HEK293 (cell line): ENCODE data around the gene COMMD3.
A peak's percentile ranks its signal among the peaks of the same experiment; 100 is the strongest.

Experiments
- KLF8 ChIP-seq: fragments of 450-650 bp; formaldehyde crosslinking; IDR thresholded peaks from 2 replicates; pipeline ENCODE4 v1.5.1; 2016; ENCODE audit warnings: missing biosample characterization, missing genetic modification characterization
- OSR2 ChIP-seq: fragments of 450-650 bp; formaldehyde crosslinking; IDR thresholded peaks from 2 replicates; pipeline ENCODE4 v1.5.1; 2016; ENCODE audit warnings: missing biosample characterization, missing genetic modification characterization
- ZEB2 ChIP-seq: fragments of 450-650 bp; formaldehyde crosslinking; IDR thresholded peaks from 2 replicates; pipeline ENCODE4 v1.5.1; 2016; ENCODE audit warnings: missing biosample characterization, missing genetic modification characterization
- ZNF2 ChIP-seq: fragments of 450-650 bp; formaldehyde crosslinking; IDR thresholded peaks from 2 replicates; pipeline ENCODE4 v1.5.1; 2016; ENCODE audit warnings: missing biosample characterization, missing genetic modification characterization
- ZNF211 ChIP-seq: fragments of 450-650 bp; formaldehyde crosslinking; IDR thresholded peaks from 2 replicates; pipeline ENCODE4 v1.5.1; 2016; ENCODE audit warnings: low read depth, missing biosample characterization, missing genetic modification characterization
- ZNF239 ChIP-seq: fragments of 450-650 bp; formaldehyde crosslinking; IDR thresholded peaks from 2 replicates; pipeline ENCODE4 v1.5.1; 2016; ENCODE audit warnings: missing biosample characterization, missing genetic modification characterization
- ZNF292 ChIP-seq: fragments of 450-650 bp; formaldehyde crosslinking; IDR thresholded peaks from 2 replicates; pipeline ENCODE4 v1.5.1; 2016; ENCODE audit warnings: low read depth, missing biosample characterization, missing genetic modification characterization, borderline replicate concordance
- ZNF335 ChIP-seq: fragments of 450-650 bp; formaldehyde crosslinking; conservative IDR thresholded peaks from 2 replicates; pipeline ENCODE4 v1.5.1; 2016; ENCODE audit warnings: missing biosample characterization, missing genetic modification characterization
- ZNF350 ChIP-seq: fragments of 450-650 bp; formaldehyde crosslinking; IDR thresholded peaks from 2 replicates; pipeline ENCODE4 v1.5.0; 2017; ENCODE audit warnings: missing biosample characterization, mild to moderate bottlenecking, missing genetic modification characterization
- ZNF366 ChIP-seq: fragments of 450-650 bp; formaldehyde crosslinking; conservative IDR thresholded peaks from 2 replicates; pipeline ENCODE4 v1.5.1; 2016; ENCODE audit warnings: missing biosample characterization, missing genetic modification characterization
- ZNF404 ChIP-seq: fragments of 450-650 bp; formaldehyde crosslinking; IDR thresholded peaks from 2 replicates; pipeline ENCODE4 v1.5.1; 2017; ENCODE audit warnings: missing biosample characterization, missing genetic modification characterization
- ZNF416 ChIP-seq: fragments of 450-650 bp; formaldehyde crosslinking; IDR thresholded peaks from 2 replicates; pipeline ENCODE4 v1.5.1; 2016; ENCODE audit warnings: missing biosample characterization, missing genetic modification characterization
- ZNF473 ChIP-seq: fragments of 450-650 bp; formaldehyde crosslinking; IDR thresholded peaks from 2 replicates; pipeline ENCODE4 v1.5.1; 2017; ENCODE audit warnings: missing biosample characterization, missing genetic modification characterization
- ZNF707 ChIP-seq: fragments of 450-650 bp; formaldehyde crosslinking; IDR thresholded peaks from 2 replicates; pipeline ENCODE4 v1.5.1; 2016; ENCODE audit warnings: missing biosample characterization, missing genetic modification characterization
- ZNF777 ChIP-seq: fragments of 450-650 bp; formaldehyde crosslinking; IDR thresholded peaks from 2 replicates; pipeline ENCODE4 v1.5.1; 2017; ENCODE audit warnings: missing biosample characterization, missing genetic modification characterization, borderline replicate concordance
- ZNF791 ChIP-seq: fragments of 450-650 bp; formaldehyde crosslinking; IDR thresholded peaks from 2 replicates; pipeline ENCODE4 v1.5.1; 2016; ENCODE audit warnings: missing biosample characterization, missing genetic modification characterization
- ZNF837 ChIP-seq: fragments of 450-650 bp; formaldehyde crosslinking; IDR thresholded peaks from 2 replicates; pipeline ENCODE4 v1.5.1; 2016; ENCODE audit warnings: missing biosample characterization, missing genetic modification characterization
- ZXDB ChIP-seq: fragments of 450-650 bp; formaldehyde crosslinking; IDR thresholded peaks from 2 replicates; pipeline ENCODE4 v1.5.1; 2016; ENCODE audit warnings: missing biosample characterization, missing genetic modification characterization
- TF ChIP-seq, protein P1 (sequence below): IDR thresholded peaks from 2 replicates; pipeline ENCODE4 v1.6.1; 2011; ENCODE audit warnings: mild to moderate bottlenecking, low read depth, low read length, borderline replicate concordance
- TF ChIP-seq, protein P2 (sequence below): fragments of 450-650 bp; formaldehyde crosslinking; conservative IDR thresholded peaks from 2 replicates; pipeline ENCODE4 v1.5.1; 2016; ENCODE audit warnings: low read depth, missing biosample characterization, missing genetic modification characterization
- TF ChIP-seq, protein P3 (sequence below): fragments of 450-650 bp; formaldehyde crosslinking; IDR thresholded peaks from 2 replicates; pipeline ENCODE4 v1.5.1; 2017; ENCODE audit warnings: missing biosample characterization, missing genetic modification characterization
- TF ChIP-seq, protein P4 (sequence below): fragments of 450-650 bp; formaldehyde crosslinking; IDR thresholded peaks from 2 replicates; pipeline ENCODE4 v1.5.1; 2016; ENCODE audit warnings: missing biosample characterization, missing genetic modification characterization
- TF ChIP-seq, protein P5 (sequence below): fragments of 450-650 bp; formaldehyde crosslinking; IDR thresholded peaks from 2 replicates; pipeline ENCODE4 v1.5.1; 2016; ENCODE audit warnings: missing biosample characterization, missing genetic modification characterization
- TF ChIP-seq, protein P6 (sequence below): fragments of 450-650 bp; formaldehyde crosslinking; IDR thresholded peaks from 2 replicates; pipeline ENCODE4 v1.5.1; 2016; ENCODE audit warnings: missing biosample characterization, missing genetic modification characterization
- TF ChIP-seq, protein P7 (sequence below): fragments of 450-650 bp; formaldehyde crosslinking; IDR thresholded peaks from 2 replicates; pipeline ENCODE4 v1.5.1; 2017; ENCODE audit warnings: missing biosample characterization, missing genetic modification characterization

Gene COMMD3

DNA sequence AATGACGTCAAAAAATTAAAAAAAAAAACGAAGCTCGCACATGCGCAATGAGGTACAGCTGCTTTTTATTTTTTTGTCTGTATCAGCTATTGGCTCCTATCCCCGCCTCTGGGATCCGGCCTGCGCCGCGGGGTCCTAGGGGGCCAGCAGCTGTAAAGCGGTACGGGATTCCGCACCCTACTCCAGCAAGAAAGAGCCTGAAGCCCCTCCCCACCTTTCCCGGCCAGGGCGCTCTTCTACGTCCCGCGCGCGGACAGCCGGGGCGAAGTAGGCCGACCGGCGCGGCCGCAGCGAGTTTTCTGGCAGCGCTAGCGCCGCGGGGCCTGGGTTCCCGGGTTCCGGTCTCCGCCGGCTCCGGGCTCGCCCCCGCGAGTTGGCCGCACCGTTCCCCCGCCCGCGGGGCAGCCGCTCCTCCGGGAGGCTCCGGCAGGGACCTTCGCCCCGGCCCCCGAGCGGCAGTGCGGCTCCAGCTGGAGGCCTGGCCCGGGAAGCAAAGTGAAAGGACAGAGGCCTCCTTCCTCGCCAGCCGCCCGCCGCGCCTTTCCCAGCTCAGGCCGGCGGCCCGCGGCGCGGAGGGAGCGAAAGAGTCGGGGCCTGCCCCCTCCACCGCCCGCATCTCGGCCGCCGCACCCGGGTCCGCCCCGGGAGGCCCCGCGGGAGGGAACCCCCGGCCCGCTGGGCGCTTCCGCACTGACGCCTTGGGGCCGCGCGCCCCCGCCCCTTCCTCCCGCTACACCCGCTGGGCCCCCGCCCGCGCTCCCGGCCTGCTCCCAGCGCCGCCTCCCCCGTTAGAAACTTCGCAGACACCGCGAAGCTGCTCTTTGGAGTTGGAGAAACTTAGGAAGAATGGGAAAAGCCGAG lies 24.4 kb downstream of the COMMD3 start (continued):
- TF ChIP-seq ZNF707 (tag by site-specific recombination) (no peak), KLF8 (no peak; the same call in 1 of the 2 replicates), ZNF404 (no peak), ZNF292 (no peak), ZNF837 (tag by site-specific recombination) (no peak), ZNF791 (no peak), ZNF777 (no peak), ZNF350 (tag by site-specific recombination) (no peak), ZNF473 (tag by site-specific recombination) (no peak), ZNF416 (tag by site-specific recombination) (no peak), ZNF239 (tag by site-specific recombination) (no peak), ZEB2 (tag by site-specific recombination) (peak; percentile 52; the same call in 1 of the 2 replicates), ZXDB (tag by site-specific recombination) (peak; percentile 69; the same call in 1 of the 2 replicates), ZNF335 (peak; percentile 10), ZNF366 (tag by site-specific recombination) (no peak; the same call in 1 of the 2 replicates), OSR2 (no peak), ZNF2 (tag by site-specific recombination) (no peak), ZNF211 (tag by site-specific recombination) (no peak)
- TF ChIP-seq, protein P1, sequence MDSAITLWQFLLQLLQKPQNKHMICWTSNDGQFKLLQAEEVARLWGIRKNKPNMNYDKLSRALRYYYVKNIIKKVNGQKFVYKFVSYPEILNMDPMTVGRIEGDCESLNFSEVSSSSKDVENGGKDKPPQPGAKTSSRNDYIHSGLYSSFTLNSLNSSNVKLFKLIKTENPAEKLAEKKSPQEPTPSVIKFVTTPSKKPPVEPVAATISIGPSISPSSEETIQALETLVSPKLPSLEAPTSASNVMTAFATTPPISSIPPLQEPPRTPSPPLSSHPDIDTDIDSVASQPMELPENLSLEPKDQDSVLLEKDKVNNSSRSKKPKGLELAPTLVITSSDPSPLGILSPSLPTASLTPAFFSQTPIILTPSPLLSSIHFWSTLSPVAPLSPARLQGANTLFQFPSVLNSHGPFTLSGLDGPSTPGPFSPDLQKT, result no peak
- TF ChIP-seq, protein P2, sequence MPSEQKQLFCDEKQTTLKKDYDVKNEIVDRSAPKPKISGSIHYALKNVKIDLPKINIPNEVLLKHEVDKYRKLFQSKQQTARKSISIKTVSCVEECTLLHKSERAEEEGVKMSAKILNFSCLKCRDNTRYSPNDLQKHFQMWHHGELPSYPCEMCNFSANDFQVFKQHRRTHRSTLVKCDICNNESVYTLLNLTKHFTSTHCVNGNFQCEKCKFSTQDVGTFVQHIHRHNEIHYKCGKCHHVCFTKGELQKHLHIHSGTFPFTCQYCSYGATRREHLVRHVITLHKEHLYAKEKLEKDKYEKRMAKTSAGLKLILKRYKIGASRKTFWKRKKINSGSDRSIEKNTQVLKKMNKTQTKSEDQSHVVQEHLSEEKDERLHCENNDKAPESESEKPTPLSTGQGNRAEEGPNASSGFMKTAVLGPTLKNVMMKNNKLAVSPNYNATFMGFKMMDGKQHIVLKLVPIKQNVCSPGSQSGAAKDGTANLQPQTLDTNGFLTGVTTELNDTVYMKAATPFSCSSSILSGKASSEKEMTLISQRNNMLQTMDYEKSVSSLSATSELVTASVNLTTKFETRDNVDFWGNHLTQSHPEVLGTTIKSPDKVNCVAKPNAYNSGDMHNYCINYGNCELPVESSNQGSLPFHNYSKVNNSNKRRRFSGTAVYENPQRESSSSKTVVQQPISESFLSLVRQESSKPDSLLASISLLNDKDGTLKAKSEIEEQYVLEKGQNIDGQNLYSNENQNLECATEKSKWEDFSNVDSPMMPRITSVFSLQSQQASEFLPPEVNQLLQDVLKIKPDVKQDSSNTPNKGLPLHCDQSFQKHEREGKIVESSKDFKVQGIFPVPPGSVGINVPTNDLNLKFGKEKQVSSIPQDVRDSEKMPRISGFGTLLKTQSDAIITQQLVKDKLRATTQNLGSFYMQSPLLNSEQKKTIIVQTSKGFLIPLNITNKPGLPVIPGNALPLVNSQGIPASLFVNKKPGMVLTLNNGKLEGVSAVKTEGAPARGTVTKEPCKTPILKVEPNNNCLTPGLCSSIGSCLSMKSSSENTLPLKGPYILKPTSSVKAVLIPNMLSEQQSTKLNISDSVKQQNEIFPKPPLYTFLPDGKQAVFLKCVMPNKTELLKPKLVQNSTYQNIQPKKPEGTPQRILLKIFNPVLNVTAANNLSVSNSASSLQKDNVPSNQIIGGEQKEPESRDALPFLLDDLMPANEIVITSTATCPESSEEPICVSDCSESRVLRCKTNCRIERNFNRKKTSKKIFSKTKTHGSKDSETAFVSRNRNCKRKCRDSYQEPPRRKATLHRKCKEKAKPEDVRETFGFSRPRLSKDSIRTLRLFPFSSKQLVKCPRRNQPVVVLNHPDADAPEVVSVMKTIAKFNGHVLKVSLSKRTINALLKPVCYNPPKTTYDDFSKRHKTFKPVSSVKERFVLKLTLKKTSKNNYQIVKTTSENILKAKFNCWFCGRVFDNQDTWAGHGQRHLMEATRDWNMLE (tag by site-specific recombination), result no peak
- TF ChIP-seq, protein P3, sequence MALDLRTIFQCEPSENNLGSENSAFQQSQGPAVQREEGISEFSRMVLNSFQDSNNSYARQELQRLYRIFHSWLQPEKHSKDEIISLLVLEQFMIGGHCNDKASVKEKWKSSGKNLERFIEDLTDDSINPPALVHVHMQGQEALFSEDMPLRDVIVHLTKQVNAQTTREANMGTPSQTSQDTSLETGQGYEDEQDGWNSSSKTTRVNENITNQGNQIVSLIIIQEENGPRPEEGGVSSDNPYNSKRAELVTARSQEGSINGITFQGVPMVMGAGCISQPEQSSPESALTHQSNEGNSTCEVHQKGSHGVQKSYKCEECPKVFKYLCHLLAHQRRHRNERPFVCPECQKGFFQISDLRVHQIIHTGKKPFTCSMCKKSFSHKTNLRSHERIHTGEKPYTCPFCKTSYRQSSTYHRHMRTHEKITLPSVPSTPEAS, result no peak
- TF ChIP-seq, protein P4, sequence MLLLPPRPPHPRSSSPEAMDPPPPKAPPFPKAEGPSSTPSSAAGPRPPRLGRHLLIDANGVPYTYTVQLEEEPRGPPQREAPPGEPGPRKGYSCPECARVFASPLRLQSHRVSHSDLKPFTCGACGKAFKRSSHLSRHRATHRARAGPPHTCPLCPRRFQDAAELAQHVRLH (tag by site-specific recombination), result no peak
- TF ChIP-seq, protein P5, sequence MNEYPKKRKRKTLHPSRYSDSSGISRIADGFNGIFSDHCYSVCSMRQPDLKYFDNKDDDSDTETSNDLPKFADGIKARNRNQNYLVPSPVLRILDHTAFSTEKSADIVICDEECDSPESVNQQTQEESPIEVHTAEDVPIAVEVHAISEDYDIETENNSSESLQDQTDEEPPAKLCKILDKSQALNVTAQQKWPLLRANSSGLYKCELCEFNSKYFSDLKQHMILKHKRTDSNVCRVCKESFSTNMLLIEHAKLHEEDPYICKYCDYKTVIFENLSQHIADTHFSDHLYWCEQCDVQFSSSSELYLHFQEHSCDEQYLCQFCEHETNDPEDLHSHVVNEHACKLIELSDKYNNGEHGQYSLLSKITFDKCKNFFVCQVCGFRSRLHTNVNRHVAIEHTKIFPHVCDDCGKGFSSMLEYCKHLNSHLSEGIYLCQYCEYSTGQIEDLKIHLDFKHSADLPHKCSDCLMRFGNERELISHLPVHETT (tag by site-specific recombination), result no peak
- TF ChIP-seq, protein P6, sequence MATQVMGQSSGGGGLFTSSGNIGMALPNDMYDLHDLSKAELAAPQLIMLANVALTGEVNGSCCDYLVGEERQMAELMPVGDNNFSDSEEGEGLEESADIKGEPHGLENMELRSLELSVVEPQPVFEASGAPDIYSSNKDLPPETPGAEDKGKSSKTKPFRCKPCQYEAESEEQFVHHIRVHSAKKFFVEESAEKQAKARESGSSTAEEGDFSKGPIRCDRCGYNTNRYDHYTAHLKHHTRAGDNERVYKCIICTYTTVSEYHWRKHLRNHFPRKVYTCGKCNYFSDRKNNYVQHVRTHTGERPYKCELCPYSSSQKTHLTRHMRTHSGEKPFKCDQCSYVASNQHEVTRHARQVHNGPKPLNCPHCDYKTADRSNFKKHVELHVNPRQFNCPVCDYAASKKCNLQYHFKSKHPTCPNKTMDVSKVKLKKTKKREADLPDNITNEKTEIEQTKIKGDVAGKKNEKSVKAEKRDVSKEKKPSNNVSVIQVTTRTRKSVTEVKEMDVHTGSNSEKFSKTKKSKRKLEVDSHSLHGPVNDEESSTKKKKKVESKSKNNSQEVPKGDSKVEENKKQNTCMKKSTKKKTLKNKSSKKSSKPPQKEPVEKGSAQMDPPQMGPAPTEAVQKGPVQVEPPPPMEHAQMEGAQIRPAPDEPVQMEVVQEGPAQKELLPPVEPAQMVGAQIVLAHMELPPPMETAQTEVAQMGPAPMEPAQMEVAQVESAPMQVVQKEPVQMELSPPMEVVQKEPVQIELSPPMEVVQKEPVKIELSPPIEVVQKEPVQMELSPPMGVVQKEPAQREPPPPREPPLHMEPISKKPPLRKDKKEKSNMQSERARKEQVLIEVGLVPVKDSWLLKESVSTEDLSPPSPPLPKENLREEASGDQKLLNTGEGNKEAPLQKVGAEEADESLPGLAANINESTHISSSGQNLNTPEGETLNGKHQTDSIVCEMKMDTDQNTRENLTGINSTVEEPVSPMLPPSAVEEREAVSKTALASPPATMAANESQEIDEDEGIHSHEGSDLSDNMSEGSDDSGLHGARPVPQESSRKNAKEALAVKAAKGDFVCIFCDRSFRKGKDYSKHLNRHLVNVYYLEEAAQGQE, result no peak
- TF ChIP-seq, protein P7, sequence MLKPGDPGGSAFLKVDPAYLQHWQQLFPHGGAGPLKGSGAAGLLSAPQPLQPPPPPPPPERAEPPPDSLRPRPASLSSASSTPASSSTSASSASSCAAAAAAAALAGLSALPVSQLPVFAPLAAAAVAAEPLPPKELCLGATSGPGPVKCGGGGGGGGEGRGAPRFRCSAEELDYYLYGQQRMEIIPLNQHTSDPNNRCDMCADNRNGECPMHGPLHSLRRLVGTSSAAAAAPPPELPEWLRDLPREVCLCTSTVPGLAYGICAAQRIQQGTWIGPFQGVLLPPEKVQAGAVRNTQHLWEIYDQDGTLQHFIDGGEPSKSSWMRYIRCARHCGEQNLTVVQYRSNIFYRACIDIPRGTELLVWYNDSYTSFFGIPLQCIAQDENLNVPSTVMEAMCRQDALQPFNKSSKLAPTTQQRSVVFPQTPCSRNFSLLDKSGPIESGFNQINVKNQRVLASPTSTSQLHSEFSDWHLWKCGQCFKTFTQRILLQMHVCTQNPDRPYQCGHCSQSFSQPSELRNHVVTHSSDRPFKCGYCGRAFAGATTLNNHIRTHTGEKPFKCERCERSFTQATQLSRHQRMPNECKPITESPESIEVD (tag by site-specific recombination), result no peak
